IPS-18c (cell line): Measurements from ENCODE around the gene NR2F1.

Experiments used
- H3K4me3 ChIP-seq: 2 replicates; pipeline ENCODE4 v1.7.0; 2013; ENCODE audit warnings: low read depth, mild to moderate bottlenecking, low read length, moderate library complexity; ENCODE audit not compliant: insufficient read depth
- H3K9me3 ChIP-seq: one replicate; pipeline ENCODE4 v1.6.1; 2013; ENCODE audit warnings: mild to moderate bottlenecking, low read length, moderate library complexity; ENCODE audit not compliant: control insufficient read depth, insufficient read depth

Gene NR2F1

GRCh38 chr5:93598091-93599000, 15.3 kb downstream of the NR2F1 start:
- Histone ChIP-seq H3K4me3 (no peak overlapping the region), H3K9me3 (peaks cover 4% of the 10 kb centered on the region)

GRCh38 chr5:93599001-93599379, 16.0 kb downstream of the NR2F1 start:
- Histone ChIP-seq H3K9me3 (peaks cover 4% of the 10 kb centered on the region), H3K4me3 (peak overlapping the region; percentile 29)

- H3K4me3 ChIP-seq = peak overlapping the region; percentile 29
Measured at GRCh38 chr5:93599399-93600120, 16.5 kb downstream of the NR2F1 start.

GRCh38 chr5:93600409-93601070, 17.5 kb downstream of the NR2F1 start:
- H3K9me3 ChIP-seq = peaks cover 2% of the 10 kb centered on the region
- no peak overlapping the region for H3K4me3 ChIP-seq

More at GRCh38 chr5:93599399-93600120, 16.5 kb downstream of the NR2F1 start:
- H3K9me3 ChIP-seq = peaks cover 4% of the 10 kb centered on the region

GRCh38 chr5:93601071-93601801, 18.2 kb downstream of the NR2F1 start:
- Histone ChIP-seq H3K9me3 (peaks cover 2% of the 10 kb centered on the region), H3K4me3 (no peak overlapping the region; the same call in 1 of the 2 replicates)

- Histone ChIP-seq H3K9me3 (peaks cover 2% of the 10 kb centered on the region), H3K4me3 (no peak overlapping the region)
Measured at GRCh38 chr5:93601802-93602155, 18.8 kb downstream of the NR2F1 start.

GRCh38 chr5:93602241-93603077, 19.4 kb downstream of the NR2F1 start:
- no peaks in the 10 kb centered on the region for H3K9me3 ChIP-seq
- H3K4me3 ChIP-seq = no peak overlapping the region; the same call in 1 of the 2 replicates

GRCh38 chr5:93603078-93603792, 20.2 kb downstream of the NR2F1 start:
- Histone ChIP-seq H3K9me3 (no peaks in the 10 kb centered on the region), H3K4me3 (no peak overlapping the region)

GRCh38 chr5:93603793-93604643, 21.0 kb downstream of the NR2F1 start:
- no peaks in the 10 kb centered on the region for H3K9me3 ChIP-seq
- no peak overlapping the region for H3K4me3 ChIP-seq

GRCh38 chr5:93604644-93605515, 21.9 kb downstream of the NR2F1 start:
- Histone ChIP-seq H3K9me3 (no peaks in the 10 kb centered on the region), H3K4me3 (no peak overlapping the region)

- no peak overlapping the region for H3K4me3 ChIP-seq
- H3K9me3 ChIP-seq = no peaks in the 10 kb centered on the region
Measured at GRCh38 chr5:93606382-93606752, 23.3 kb downstream of the NR2F1 start.

- H3K4me3 ChIP-seq = 0 out of 2 replicates have a peak overlapping the region, but pooled peaks have one; percentile 10
- no peaks in the 10 kb centered on the region for H3K9me3 ChIP-seq
Measured at GRCh38 chr5:93607367-93608258, 24.6 kb downstream of the NR2F1 start.

GRCh38 chr5:93608855-93609254, 25.8 kb downstream of the NR2F1 start:
- no peak overlapping the region for H3K4me3 ChIP-seq

More at GRCh38 chr5:93608855-93609254, 25.8 kb downstream of the NR2F1 start:
- H3K9me3 ChIP-seq = no peaks in the 10 kb centered on the region
